BLaER1 (cell line): ENCODE measurements around the gene AUTS2.
A peak's percentile ranks its signal among the peaks of the same experiment; 100 is the strongest.

Experiments used
- H3K27ac ChIP-seq: shearing (Covaris generic); formaldehyde crosslinking; 2 replicates; pipeline ENCODE4 v1.8.1; 2022
- H3K27me3 ChIP-seq: shearing (Covaris generic); formaldehyde crosslinking; 2 replicates; pipeline ENCODE4 v1.8.1; 2022
- H3K36me3 ChIP-seq: shearing (Covaris generic); formaldehyde crosslinking; 2 replicates; pipeline ENCODE4 v1.8.1; 2022
- H3K4me1 ChIP-seq: shearing (Covaris generic); formaldehyde crosslinking; 2 replicates; pipeline ENCODE4 v1.8.1; 2022
- H3K4me2 ChIP-seq: shearing (Covaris generic); formaldehyde crosslinking; 2 replicates; pipeline ENCODE4 v1.8.1; 2022
- H3K4me3 ChIP-seq: shearing (Covaris generic); formaldehyde crosslinking; 2 replicates; pipeline ENCODE4 v1.8.1; 2022
- H3K9ac ChIP-seq: shearing (Covaris generic); formaldehyde crosslinking; 2 replicates; pipeline ENCODE4 v1.8.1; 2022
- H3K9me3 ChIP-seq: shearing (Covaris generic); formaldehyde crosslinking; 2 replicates; pipeline ENCODE4 v1.8.1; 2022
- H4K20me1 ChIP-seq: shearing (Covaris generic); formaldehyde crosslinking; 2 replicates; pipeline ENCODE4 v1.8.1; 2022
- Cebpa-rat ChIP-seq: shearing (Covaris generic); IDR thresholded peaks from 2 replicates; pipeline ENCODE4 v1.8.1; 2022

Gene AUTS2

DNA sequence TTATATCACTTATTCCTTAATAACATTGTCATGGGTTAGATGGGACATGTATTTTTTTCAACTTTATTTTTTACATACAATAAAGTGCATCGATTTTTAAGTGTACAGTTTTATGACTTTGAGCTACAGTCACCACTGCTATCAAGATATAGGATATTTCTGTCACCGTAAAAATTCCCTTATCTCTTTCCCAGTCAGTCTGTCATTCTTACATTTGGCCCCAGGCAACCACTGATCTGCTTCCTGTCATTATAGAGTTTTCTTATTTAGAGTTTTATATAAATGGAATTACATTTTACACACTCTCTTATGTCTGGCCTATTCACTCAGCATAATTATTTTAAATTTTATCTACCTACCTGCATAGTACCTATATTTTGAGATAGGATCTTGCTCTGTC is 145.2 kb downstream of the AUTS2 start:
- Histone ChIP-seq H3K4me2 (peak overlapping the region; percentile 3; the same call in 1 of the 2 replicates), H3K4me1 (peaks cover 78% of the 10 kb centered on the region), H3K27ac (0 out of 2 replicates have a peak overlapping the region, but pooled peaks have one; percentile 8), H3K9ac (no peak overlapping the region), H3K4me3 (no peak overlapping the region), H4K20me1 (peaks cover 91% of the 10 kb centered on the region), H3K9me3 (peaks cover 12% of the 10 kb centered on the region; the same call in 1 of the 2 replicates), H3K27me3 (no peaks in the 10 kb centered on the region), H3K36me3 (0 out of 2 replicates have a peak, but pooled peaks cover 3% of the 10 kb centered on the region)
- TF ChIP-seq Cebpa-rat = no peak

DNA sequence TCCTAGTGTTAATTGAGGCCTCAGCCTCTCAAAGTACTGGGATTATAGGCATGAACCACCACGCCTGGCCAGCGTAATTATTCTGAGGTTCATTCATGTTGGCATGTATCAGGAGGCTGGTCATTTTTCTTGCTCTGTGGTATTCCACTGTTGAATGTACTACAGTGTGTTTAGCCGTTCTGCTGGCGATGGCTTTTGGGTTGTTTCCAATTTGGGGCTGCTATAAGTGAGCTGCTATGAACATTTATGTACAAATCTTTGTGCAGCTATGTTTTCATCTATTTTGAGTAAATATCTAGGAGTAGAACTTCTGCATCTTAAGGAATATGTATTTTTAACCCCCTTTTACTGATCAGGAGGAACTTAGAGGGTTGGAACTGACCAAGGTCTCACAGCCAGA is 145.8 kb downstream of the AUTS2 start:
- no peaks in the 10 kb centered on the region for H3K27me3 ChIP-seq
- peaks cover 12% of the 10 kb centered on the region; the same call in 1 of the 2 replicates for H3K9me3 ChIP-seq
- H3K4me1 ChIP-seq = peaks cover 78% of the 10 kb centered on the region
- TF ChIP-seq Cebpa-rat = no peak
- peaks cover 91% of the 10 kb centered on the region for H4K20me1 ChIP-seq
- H3K27ac ChIP-seq = 0 out of 2 replicates have a peak overlapping the region, but pooled peaks have one; percentile 8
- no peak overlapping the region for H3K4me3 ChIP-seq
- H3K4me2 ChIP-seq = peak overlapping the region; percentile 3; the same call in 1 of the 2 replicates
- no peak overlapping the region for H3K9ac ChIP-seq
- 0 out of 2 replicates have a peak, but pooled peaks cover 3% of the 10 kb centered on the region for H3K36me3 ChIP-seq

DNA sequence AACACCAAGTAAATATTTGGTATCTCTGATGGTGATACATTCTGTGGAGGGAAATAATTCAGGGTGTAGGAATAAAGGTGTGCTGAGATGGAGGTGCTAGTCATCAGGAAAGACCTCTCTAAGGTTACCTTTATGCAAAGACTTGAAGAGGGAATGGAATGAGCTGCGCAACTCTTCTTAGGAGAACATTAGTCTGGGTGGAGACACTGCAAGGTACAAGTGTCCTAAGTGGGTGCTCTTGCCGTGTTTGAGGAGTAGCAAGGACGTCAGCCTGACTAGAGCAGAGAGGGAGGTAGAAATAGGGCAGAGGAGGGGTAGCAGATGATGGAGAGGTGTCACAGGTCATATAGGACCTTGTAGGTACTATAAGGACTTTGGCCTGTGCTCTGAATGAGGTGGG is 148.1 kb downstream of the AUTS2 start:
- peaks cover 92% of the 10 kb centered on the region for H4K20me1 ChIP-seq

DNA sequence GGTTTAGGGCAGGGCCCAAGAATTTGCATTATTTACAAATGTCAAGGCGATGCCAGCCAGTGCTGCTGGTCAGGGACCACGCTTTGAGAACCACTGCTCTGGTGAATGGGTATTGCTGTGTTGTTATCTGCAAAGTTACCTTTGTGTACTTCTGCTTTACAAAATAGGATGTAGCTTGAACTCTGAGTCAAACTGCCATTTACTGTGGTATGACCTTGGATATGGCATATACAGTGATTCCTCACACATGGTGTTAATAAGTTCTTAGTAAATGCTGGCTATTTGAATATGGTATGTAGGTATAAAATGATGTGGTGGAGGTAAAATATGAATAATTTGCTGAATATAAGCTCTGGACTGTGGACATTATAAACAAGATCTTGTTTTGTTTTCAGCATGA is 148.9 kb downstream of the AUTS2 start:
- H3K27me3 ChIP-seq = no peaks in the 10 kb centered on the region
- no peak for TF ChIP-seq Cebpa-rat
- no peak overlapping the region for H3K27ac ChIP-seq
- no peak overlapping the region for H3K4me3 ChIP-seq
- 0 out of 2 replicates have a peak, but pooled peaks cover 3% of the 10 kb centered on the region for H3K36me3 ChIP-seq
- H3K4me2 ChIP-seq = peak overlapping the region; percentile 58
- peaks cover 78% of the 10 kb centered on the region for H3K4me1 ChIP-seq
- H4K20me1 ChIP-seq = peaks cover 93% of the 10 kb centered on the region
- peaks cover 12% of the 10 kb centered on the region; the same call in 1 of the 2 replicates for H3K9me3 ChIP-seq
- no peak overlapping the region for H3K9ac ChIP-seq

More for the DNA sequence above, 148.1 kb downstream of the AUTS2 start:
- no peak for TF ChIP-seq Cebpa-rat
- Histone ChIP-seq H3K4me1 (peaks cover 78% of the 10 kb centered on the region), H3K9me3 (peaks cover 12% of the 10 kb centered on the region; the same call in 1 of the 2 replicates), H3K27me3 (no peaks in the 10 kb centered on the region), H3K9ac (no peak overlapping the region), H3K36me3 (0 out of 2 replicates have a peak, but pooled peaks cover 3% of the 10 kb centered on the region), H3K27ac (no peak overlapping the region), H3K4me2 (peak overlapping the region; percentile 58), H3K4me3 (no peak overlapping the region)

DNA sequence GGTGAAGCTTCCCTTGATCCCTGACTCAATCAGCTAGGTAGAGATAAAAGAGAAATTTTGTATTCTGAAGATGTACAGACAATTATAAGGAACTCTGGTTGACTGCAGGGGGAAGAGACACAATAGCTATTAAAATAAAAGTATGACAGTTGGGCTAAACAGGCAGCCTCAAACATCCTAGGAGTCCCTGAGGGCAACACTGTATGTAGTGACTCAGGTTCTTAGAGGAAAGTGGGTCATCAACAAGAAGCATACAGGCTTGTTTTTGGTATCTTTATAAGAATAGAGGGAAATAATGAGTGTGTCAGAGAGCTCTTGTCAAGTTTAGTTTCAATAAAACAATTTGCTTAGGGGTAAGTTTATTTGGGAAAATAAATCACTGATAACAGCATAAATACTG is 150.3 kb downstream of the AUTS2 start:
- peaks cover 12% of the 10 kb centered on the region; the same call in 1 of the 2 replicates for H3K9me3 ChIP-seq
- peak overlapping the region; percentile 34; the same call in 1 of the 2 replicates for H3K9ac ChIP-seq
- H3K4me2 ChIP-seq = peak overlapping the region; percentile 58
- peaks cover 94% of the 10 kb centered on the region for H4K20me1 ChIP-seq
- TF ChIP-seq Cebpa-rat = no peak
- H3K27me3 ChIP-seq = no peaks in the 10 kb centered on the region
- H3K36me3 ChIP-seq = 0 out of 2 replicates have a peak, but pooled peaks cover 3% of the 10 kb centered on the region
- peak overlapping the region; percentile 27; the same call in 1 of the 2 replicates for H3K27ac ChIP-seq
- peaks cover 88% of the 10 kb centered on the region for H3K4me1 ChIP-seq
- H3K4me3 ChIP-seq = peak overlapping the region; percentile 22; the same call in 1 of the 2 replicates

GRCh38 chr7:69749372-69749979 is 151.2 kb downstream of the AUTS2 start:
- Histone ChIP-seq H3K9ac (no peak overlapping the region), H3K27me3 (no peaks in the 10 kb centered on the region), H3K4me1 (peaks cover 90% of the 10 kb centered on the region), H3K4me2 (peak overlapping the region; percentile 58), H3K36me3 (0 out of 2 replicates have a peak, but pooled peaks cover 3% of the 10 kb centered on the region), H3K9me3 (peaks cover 12% of the 10 kb centered on the region; the same call in 1 of the 2 replicates), H4K20me1 (peaks cover 94% of the 10 kb centered on the region), H3K4me3 (no peak overlapping the region), H3K27ac (peak overlapping the region; percentile 27; the same call in 1 of the 2 replicates)
- no peak for TF ChIP-seq Cebpa-rat

GRCh38 chr7:69749994-69750393 is 151.7 kb downstream of the AUTS2 start:
- peaks cover 12% of the 10 kb centered on the region; the same call in 1 of the 2 replicates for H3K9me3 ChIP-seq
- peak overlapping the region; percentile 58 for H3K4me2 ChIP-seq
- TF ChIP-seq Cebpa-rat = no peak
- no peak overlapping the region for H3K4me3 ChIP-seq
- 0 out of 2 replicates have a peak, but pooled peaks cover 3% of the 10 kb centered on the region for H3K36me3 ChIP-seq
- H3K9ac ChIP-seq = no peak overlapping the region
- H3K27me3 ChIP-seq = no peaks in the 10 kb centered on the region
- peak overlapping the region; percentile 27; the same call in 1 of the 2 replicates for H3K27ac ChIP-seq
- peaks cover 94% of the 10 kb centered on the region for H4K20me1 ChIP-seq
- peaks cover 90% of the 10 kb centered on the region for H3K4me1 ChIP-seq

DNA sequence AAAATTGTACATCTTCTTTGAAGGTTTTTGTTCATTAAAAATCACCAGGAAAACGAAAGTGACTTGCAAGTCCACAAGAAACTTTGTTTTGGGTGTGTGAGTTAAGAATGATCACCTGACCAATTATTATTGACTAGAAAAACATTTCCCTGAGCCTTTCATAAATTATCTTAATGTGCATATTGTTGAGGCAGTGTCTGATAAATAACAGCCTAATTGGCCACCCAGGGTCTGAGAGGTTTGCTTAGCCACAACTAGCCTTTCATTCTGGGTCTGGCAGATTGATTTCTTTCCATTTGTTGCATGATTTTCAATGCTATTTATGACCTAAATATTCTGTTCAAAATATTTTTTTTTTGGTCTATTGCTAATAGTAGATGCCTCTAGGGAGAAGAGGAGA is 152.8 kb downstream of the AUTS2 start:
- Histone ChIP-seq H3K36me3 (0 out of 2 replicates have a peak, but pooled peaks cover 3% of the 10 kb centered on the region), H3K4me2 (no peak overlapping the region), H3K9ac (no peak overlapping the region), H3K27me3 (no peaks in the 10 kb centered on the region), H4K20me1 (peaks cover 95% of the 10 kb centered on the region), H3K4me1 (peaks cover 98% of the 10 kb centered on the region), H3K27ac (no peak overlapping the region), H3K4me3 (no peak overlapping the region), H3K9me3 (peaks cover 8% of the 10 kb centered on the region; the same call in 1 of the 2 replicates)
- TF ChIP-seq Cebpa-rat = no peak

GRCh38 chr7:69753981-69754380 is 155.7 kb downstream of the AUTS2 start:
- no peaks in the 10 kb centered on the region for H3K9me3 ChIP-seq
- H3K36me3 ChIP-seq = no peaks in the 10 kb centered on the region
- TF ChIP-seq Cebpa-rat = no peak
- H3K27me3 ChIP-seq = no peaks in the 10 kb centered on the region
- H3K4me2 ChIP-seq = peak overlapping the region; percentile 39
- H3K27ac ChIP-seq = no peak overlapping the region
- H3K4me3 ChIP-seq = no peak overlapping the region
- H3K4me1 ChIP-seq = peaks cover 98% of the 10 kb centered on the region
- H3K9ac ChIP-seq = no peak overlapping the region
- H4K20me1 ChIP-seq = peaks cover 98% of the 10 kb centered on the region

- Histone ChIP-seq H3K4me2 (peak overlapping the region; percentile 39), H3K27me3 (no peaks in the 10 kb centered on the region), H3K4me3 (no peak overlapping the region), H3K4me1 (peaks cover 93% of the 10 kb centered on the region), H3K27ac (no peak overlapping the region), H3K9me3 (no peaks in the 10 kb centered on the region), H3K9ac (no peak overlapping the region), H3K36me3 (no peaks in the 10 kb centered on the region), H4K20me1 (peaks cover 98% of the 10 kb centered on the region)
- no peak for TF ChIP-seq Cebpa-rat
These were observed 156.2 kb downstream of the AUTS2 start for GRCh38 chr7:69754476-69754875.
